NT2/D1 (cell line): ENCODE measurements around the gene MED9.

Source experiments
- SUZ12 ChIP-seq: IDR thresholded peaks from 2 replicates; pipeline ENCODE4 v1.6.1; 2011; ENCODE audit not compliant: insufficient read length, insufficient read depth; ENCODE audit errors: extremely low read depth
- YY1 ChIP-seq: IDR thresholded peaks from 2 replicates; pipeline ENCODE4 v1.6.1; 2011; ENCODE audit not compliant: insufficient read length, insufficient read depth
- ZNF274 ChIP-seq: IDR thresholded peaks from 2 replicates; pipeline ENCODE4 v1.6.1; 2011; ENCODE audit warnings: mild to moderate bottlenecking, low read depth, low read length

DNA sequence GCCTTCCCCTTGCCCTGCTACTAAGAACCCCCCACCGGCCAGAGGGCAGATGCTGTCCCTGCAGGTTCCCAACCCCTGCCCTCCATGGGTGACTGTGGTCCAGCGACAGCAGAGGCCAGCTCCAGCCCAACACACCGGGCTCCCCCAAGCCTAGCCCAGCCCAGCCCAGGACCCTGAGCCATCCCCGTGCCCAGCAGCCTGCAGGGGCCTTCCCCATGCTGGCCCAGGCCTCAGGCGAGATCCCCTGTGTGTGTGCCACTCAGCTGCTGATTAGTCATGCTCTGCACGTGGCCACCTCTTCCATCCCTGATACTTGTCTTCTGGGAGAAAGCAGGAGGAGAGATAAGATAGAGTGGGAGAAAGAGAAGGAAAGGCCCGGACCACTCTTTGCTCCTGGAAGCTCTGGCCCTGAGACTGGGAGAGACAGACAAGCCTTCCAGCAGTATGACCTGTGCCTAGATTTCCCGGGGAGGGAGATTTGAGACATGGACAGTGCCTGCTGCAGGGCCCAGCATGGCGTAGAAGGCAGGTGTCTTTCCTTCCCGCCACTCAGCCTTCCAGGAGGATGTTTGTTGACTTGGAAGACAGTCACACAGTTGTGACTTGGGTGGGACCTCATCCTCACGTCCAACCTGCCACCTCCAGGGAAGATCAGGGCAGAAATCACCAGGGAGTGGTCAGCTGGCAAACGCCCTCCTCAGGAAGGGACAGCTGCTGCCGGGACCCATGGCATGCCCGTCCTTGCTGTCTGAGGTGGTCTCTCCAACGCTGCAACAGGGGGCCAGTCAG lies 60.7 kb downstream of the MED9 start:
- TF ChIP-seq SUZ12 (no peak), YY1 (no peak), ZNF274 (no peak)
